K562 (cell line): ENCODE results near the gene MAN1B1. TPM values are rescaled to one million over a fixed set of nuclear protein-coding genes. Genes with fewer than 3 reads are reported as not detected.
A peak's percentile ranks its signal among the peaks of the same experiment; 100 is the strongest.

ENCODE experiments used
- BCOR ChIP-seq: fragments of 450-650 bp; IDR thresholded peaks from 2 replicates; pipeline ENCODE4 v1.6.1; 2016
- CHD2 ChIP-seq: IDR thresholded peaks from 2 replicates; pipeline ENCODE4 v1.6.1; 2011; ENCODE audit warnings: low read depth, low read length
- DLX4 ChIP-seq: fragments of 250-450 bp; sonication (Bioruptor Pico); IDR thresholded peaks from 2 replicates; pipeline ENCODE4 v1.6.1; 2021; ENCODE audit warnings: mild to moderate bottlenecking
- DMBX1 ChIP-seq: fragments of 250-450 bp; sonication (Bioruptor Pico); IDR thresholded peaks from 2 replicates; pipeline ENCODE4 v1.8.0; 2022; ENCODE audit warnings: inconsistent platforms, mild to moderate bottlenecking, moderate library complexity, borderline replicate concordance
- E2F3 ChIP-seq: fragments of 250-450 bp; sonication (Bioruptor Pico); IDR thresholded peaks from 2 replicates; pipeline ENCODE4 v1.4.0; 2020; ENCODE audit warnings: mild to moderate bottlenecking
- EGR1 ChIP-seq: fragments of 450-650 bp; conservative IDR thresholded peaks from 2 replicates; pipeline ENCODE4 v1.6.1; 2017; ENCODE audit warnings: mild to moderate bottlenecking
- ERF ChIP-seq: fragments of 450-650 bp; formaldehyde crosslinking; IDR thresholded peaks from 2 replicates; pipeline ENCODE4 v1.4.0; 2020; ENCODE audit warnings: mild to moderate bottlenecking, mixed read lengths
- FOXP1 ChIP-seq: sonication (generic); formaldehyde crosslinking; IDR thresholded peaks from 2 replicates; pipeline ENCODE4 v1.8.0; 2022; ENCODE audit warnings: mild to moderate bottlenecking, missing genetic modification reagents
- GTF2E2 ChIP-seq: fragments of 200-800 bp; sonication (Bioruptor generic); IDR thresholded peaks from 2 replicates; pipeline ENCODE4 v1.6.1; 2016; ENCODE audit warnings: missing genetic modification characterization, missing compliant biosample characterization
- HDGF ChIP-seq: fragments of 450-650 bp; IDR thresholded peaks from 2 replicates; pipeline ENCODE4 v1.6.1; 2016
- HES1 ChIP-seq: fragments of 450-650 bp; IDR thresholded peaks from 2 replicates; pipeline ENCODE4 v1.6.1; 2016; ENCODE audit warnings: low read depth, mild to moderate bottlenecking, moderate library complexity
- KLF13 ChIP-seq: fragments of 450-650 bp; IDR thresholded peaks from 2 replicates; pipeline ENCODE4 v1.6.1; 2016; ENCODE audit warnings: missing genetic modification characterization, low read depth, mild to moderate bottlenecking, missing compliant biosample characterization, moderate library complexity, borderline replicate concordance
- LCOR ChIP-seq: sonication (generic); formaldehyde crosslinking; IDR thresholded peaks from 2 replicates; pipeline ENCODE4 v1.8.0; 2022; ENCODE audit warnings: mild to moderate bottlenecking, missing genetic modification reagents
- MCM3 ChIP-seq: fragments of 450-650 bp; IDR thresholded peaks from 2 replicates; pipeline ENCODE4 v1.6.1; 2016
- NR3C1 ChIP-seq: sonication (generic); formaldehyde crosslinking; IDR thresholded peaks from 2 replicates; pipeline ENCODE4 v1.8.1; 2022; ENCODE audit warnings: missing genetic modification reagents
- POLR2H ChIP-seq: IDR thresholded peaks from 2 replicates; pipeline ENCODE4 v1.6.1; 2016; ENCODE audit warnings: missing genetic modification characterization, low read depth, mild to moderate bottlenecking, control low read depth, missing compliant biosample characterization, moderate library complexity
- SOX6 ChIP-seq: fragments of 450-650 bp; IDR thresholded peaks from 2 replicates; pipeline ENCODE4 v1.6.1; 2014; ENCODE audit warnings: mild to moderate bottlenecking
- SPI1 ChIP-seq: IDR thresholded peaks from 2 replicates; pipeline ENCODE4 v1.6.1; 2011; ENCODE audit warnings: low read depth, low read length, control low read depth, borderline replicate concordance
- SRSF1 ChIP-seq: fragments of 200-400 bp; formaldehyde crosslinking; IDR thresholded peaks from 2 replicates; pipeline ENCODE4 v1.6.1; 2017; ENCODE audit warnings: mild to moderate bottlenecking, low read depth, low read length, moderate library complexity
- SUPT5H ChIP-seq: fragments of 450-650 bp; IDR thresholded peaks from 2 replicates; pipeline ENCODE4 v1.6.1; 2016
- USF1 ChIP-seq: sonication (generic); formaldehyde crosslinking; IDR thresholded peaks from 2 replicates; pipeline ENCODE4 v1.9.0; 2022; ENCODE audit warnings: mild to moderate bottlenecking, missing genetic modification reagents
- ZFP91 ChIP-seq: sonication (generic); formaldehyde crosslinking; IDR thresholded peaks from 2 replicates; pipeline ENCODE4 v1.8.0; 2022; ENCODE audit warnings: mild to moderate bottlenecking, missing genetic modification reagents
- ZNF431 ChIP-seq: sonication (generic); formaldehyde crosslinking; IDR thresholded peaks from 2 replicates; pipeline ENCODE4 v1.8.0; 2022; ENCODE audit warnings: mild to moderate bottlenecking, missing genetic modification reagents
- ZNF79 ChIP-seq: fragments of 250-450 bp; sonication (Bioruptor Pico); IDR thresholded peaks from 2 replicates; pipeline ENCODE4 v1.4.0; 2020; ENCODE audit warnings: low read depth, mild to moderate bottlenecking, moderate library complexity
- polyA plus RNA-seq, 8 experiments: library from polyadenylated mRNA; depleted of rRNA in 4 of 8; stranded (reverse) in 5 of 8; unstranded in 3 of 8; fragments of >200 nt; fragmentation: Nextera tagmentation in 2 of 8; fragmentation: Illumina TruSeq in 1 of 8; extraction: Ambion mirVana in 2 of 8; extraction: Trizol in 1 of 8; gene quantifications; 2 replicates each; pipeline versions ENCODE4 v1.2.1 to v1.2.3, GENCODE V29; 2011 to 2014; ENCODE audit warnings: inconsistent platforms in 1 of 8, missing spikeins in 1 of 8
- total RNA-seq, 7 experiments: library from RNA; depleted of rRNA in 6 of 7; stranded (reverse); fragments of >200 nt in 6 of 7; fragmentation: Illumina TruSeq in 2 of 7; extraction: Trizol in 2 of 7; gene quantifications; 2 replicates each; pipeline versions ENCODE4 v1.2.1 to v1.2.3, GENCODE V29; 2011 to 2021; ENCODE audit warnings: low replicate concordance in 1 of 7

MAN1B1 gene
- total and polyA plus RNA-seq, 9 of the 15 experiments (the other 6 are each of a cell fraction or from before 2014, with no cell fraction given) = 0.55 to 36.6 (median 27.3) TPM

GRCh38 chr9:137086531-137087408 lies at the start of gene MAN1B1 (continued):
- no peak for TF ChIP-seq ZFP91 (CRISPR knock-in tag)
- 0 out of 2 replicates have a peak, but pooled peaks have one; percentile 6 for TF ChIP-seq ZNF431 (CRISPR knock-in tag)
- TF ChIP-seq USF1 = peak; percentile 95
- TF ChIP-seq SOX6 = no peak
- TF ChIP-seq DLX4 (CRISPR knock-in tag) = no peak
- TF ChIP-seq FOXP1 = peak; percentile 51; the same call in 1 of the 2 replicates
- no peak; the same call in 1 of the 2 replicates for TF ChIP-seq SRSF1
- TF ChIP-seq E2F3 = no peak
- TF ChIP-seq LCOR (CRISPR knock-in tag) = 0 out of 2 replicates have a peak, but pooled peaks have one; percentile 14
- TF ChIP-seq BCOR = no peak
- TF ChIP-seq HDGF = no peak
- TF ChIP-seq NR3C1 (CRISPR knock-in tag) = no peak; the same call in 1 of the 2 replicates
- TF ChIP-seq ERF (CRISPR knock-in tag) = no peak
- TF ChIP-seq CHD2 = no peak
- TF ChIP-seq GTF2E2 (tag) = peak; percentile 84; the same call in 1 of the 2 replicates
- peak; percentile 73; the same call in 1 of the 2 replicates for TF ChIP-seq KLF13
- TF ChIP-seq POLR2H (tag) = peak; percentile 77
- 0 out of 2 replicates have a peak, but pooled peaks have one; percentile 26 for TF ChIP-seq DMBX1 (CRISPR knock-in tag)
- no peak for TF ChIP-seq ZNF79 (CRISPR knock-in tag)
- TF ChIP-seq HES1 = no peak
- no peak for TF ChIP-seq MCM3
- TF ChIP-seq SUPT5H = peak; percentile 74
- TF ChIP-seq EGR1 = peak; percentile 62; the same call in 1 of the 2 replicates
- peak; percentile 48; the same call in 1 of the 2 replicates for TF ChIP-seq SPI1
